HuH-7 (cell line): Measurements from ENCODE around the gene GOLIM4.

Source experiments
- DNase-seq: peaks from one replicate; pipeline ENCODE4 v3.0.0; 2011; ENCODE audit warnings: low spot score

Gene GOLIM4

DNA sequence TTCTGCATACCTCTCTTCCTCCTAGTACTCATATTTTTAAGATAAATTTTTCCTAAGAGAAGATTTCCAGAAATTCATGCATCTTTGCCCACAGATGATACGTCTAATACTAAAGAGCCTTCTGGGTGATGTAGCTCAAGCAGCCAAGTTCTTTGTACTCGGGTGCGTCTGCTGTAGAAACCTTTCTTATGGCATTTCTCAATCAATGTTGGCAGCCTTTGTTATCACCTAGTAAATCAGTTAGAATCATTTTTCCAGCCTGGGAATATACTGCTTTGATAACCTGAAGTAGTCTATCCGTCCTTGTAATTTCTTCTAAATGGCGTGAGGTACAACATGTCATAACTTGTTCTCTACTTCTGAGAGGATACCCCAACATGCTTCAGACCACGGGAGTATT, 104.5 kb downstream of the GOLIM4 start:
- no peak for DNase-seq

DNA sequence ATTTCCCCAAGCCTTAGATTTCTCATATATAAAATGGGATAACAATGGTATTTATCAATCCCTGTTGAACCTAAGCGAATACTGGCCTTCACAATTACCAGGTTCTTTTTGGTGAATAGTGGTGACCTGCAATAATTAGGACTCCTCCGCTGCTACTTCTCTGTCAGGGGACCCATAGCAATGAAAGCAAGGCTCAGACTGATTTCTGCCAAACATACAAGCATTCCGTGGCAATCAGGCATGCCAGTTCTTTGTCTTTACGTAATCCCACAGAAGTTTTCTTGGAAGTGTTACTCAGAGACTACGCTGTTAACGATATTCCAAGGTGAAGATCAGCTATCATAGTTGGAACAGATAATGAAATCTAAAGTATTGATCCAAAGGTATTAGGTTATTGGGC, 105.7 kb downstream of the GOLIM4 start:
- DNase-seq: no peak

DNA sequence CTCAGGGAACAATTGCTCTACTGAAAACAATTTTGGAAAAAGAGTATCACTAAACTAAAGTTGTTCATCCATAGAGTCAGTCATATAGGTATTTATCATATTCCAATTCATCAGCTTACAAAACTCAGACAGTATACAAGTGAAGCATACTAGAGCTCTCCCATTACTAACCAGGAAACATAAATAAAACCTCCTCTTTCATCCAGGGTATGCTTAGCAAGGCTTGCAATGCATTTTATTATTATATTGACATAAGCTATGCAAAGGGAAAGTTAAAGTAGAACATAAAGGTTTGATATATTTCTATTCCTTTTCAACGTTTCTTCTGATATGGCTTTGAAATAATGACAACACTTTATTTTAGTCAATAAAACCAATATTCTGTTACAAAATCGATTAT, 106.7 kb downstream of the GOLIM4 start:
- no peak for DNase-seq

DNA sequence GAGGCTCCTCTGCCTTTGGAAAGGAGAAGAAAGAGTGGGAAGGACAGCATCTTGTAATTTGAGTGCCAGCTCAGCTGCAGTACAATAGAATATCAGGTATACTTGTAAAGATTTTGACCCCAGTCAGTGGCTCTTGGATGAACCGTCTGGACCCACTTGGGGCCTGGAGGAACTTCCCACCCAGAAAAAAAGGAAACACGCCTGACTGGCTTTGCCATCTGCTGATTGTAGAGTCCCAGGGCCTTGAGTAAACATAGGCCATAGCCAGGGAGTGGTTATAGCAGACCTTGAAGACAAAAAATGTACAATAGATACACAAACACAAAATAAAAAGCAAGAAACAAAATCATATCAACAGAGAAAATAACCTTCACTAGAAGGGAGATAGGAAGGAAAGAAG, 112.1 kb downstream of the GOLIM4 start:
- no peak for DNase-seq

DNA sequence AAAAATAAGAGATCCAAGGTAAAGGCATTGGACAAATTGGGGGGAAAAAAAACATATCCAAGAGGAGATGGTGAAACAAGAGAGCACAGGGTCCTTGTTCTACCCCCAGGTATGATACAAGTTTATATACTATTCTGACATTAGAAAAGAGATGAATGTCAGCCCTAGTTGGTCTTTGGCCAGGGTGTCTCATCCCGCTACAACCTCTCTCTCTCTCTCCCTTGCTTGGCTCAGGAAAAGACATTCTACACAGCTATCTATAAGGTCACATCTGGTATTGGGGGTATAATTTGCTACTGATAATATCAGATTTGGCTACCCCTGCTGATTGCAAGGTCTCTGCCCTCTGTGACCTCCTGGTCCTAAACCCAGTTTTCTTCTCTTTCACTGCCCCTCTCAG, 117.2 kb downstream of the GOLIM4 start:
- DNase-seq: no peak

DNA sequence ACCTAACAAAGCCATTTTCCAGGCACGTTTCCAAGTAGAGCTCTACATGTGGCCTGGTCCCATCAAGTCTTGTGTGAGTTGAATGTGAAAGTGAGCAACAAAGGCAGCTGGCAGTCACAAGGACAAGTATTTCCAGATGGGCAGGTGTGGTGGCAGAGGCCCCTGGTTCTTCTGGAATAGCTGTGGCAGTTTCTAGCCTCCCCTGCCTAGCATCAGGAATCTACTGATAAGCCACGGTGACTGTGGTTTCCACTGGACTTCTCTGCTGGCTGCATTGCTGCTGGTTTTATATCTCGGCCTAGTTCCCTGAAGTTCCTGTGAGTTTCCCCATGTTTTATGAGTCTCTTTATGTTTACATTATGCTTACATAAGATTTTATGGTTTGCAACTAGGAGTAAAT, 117.7 kb downstream of the GOLIM4 start:
- no peak for DNase-seq

DNA sequence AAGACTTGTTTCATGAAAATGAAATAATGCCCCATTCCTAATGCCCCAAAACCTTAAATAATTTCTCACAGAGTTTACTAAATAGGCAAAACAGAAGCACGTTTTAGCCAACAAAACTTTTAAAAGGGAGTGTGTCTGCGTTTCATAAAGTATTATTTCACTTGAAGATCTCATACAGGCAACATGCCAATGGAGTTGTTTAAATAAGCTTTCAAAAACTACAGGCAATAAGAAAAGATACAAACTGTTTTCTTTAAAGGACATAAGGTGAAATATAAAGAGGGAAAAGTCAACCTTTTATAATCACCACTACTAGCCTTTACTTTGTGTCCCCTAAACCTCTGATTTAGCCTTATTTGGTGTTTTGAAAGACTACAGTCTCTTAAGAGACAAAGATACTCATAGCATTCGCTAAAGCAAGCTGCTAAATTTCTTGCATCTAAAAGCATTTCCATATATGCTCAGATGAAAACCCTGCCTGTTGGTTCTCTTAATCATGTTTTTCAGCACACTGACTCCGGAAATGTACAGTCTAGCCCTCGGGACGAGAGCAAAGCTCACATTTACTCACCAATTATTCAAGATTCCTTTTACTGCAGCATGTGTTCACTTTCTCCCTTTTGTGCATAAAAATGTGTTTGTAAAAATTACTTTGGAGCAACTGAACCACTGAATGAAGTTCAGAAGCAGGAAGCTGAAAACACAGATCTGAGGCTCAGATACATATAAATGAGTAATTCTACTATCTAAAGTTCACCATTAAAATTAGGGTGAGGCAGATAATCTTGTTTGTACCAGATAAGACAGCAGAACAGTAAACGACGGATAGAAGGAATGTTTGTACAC, 119.0 kb downstream of the GOLIM4 start:
- DNase-seq: no peak

DNA sequence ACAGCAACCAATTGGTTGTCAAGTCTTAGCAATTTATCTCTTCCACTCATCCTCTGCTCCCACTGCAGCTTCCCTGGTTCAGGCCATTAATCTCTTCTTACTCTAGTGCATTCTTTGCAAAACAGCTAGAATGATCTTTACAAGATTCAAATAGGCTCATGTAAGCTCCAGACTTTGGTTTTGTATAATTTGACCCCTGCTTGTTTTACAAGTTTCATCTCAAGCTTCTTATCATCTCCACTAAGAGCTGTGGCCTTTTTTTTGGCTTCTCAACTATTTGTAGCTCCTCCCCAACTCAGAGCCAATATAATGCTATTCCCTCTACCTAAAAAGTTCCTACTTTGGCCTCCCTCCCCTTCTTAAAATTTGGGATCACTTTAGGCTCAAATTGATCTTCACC, 121.8 kb downstream of the GOLIM4 start:
- no peak for DNase-seq

DNA sequence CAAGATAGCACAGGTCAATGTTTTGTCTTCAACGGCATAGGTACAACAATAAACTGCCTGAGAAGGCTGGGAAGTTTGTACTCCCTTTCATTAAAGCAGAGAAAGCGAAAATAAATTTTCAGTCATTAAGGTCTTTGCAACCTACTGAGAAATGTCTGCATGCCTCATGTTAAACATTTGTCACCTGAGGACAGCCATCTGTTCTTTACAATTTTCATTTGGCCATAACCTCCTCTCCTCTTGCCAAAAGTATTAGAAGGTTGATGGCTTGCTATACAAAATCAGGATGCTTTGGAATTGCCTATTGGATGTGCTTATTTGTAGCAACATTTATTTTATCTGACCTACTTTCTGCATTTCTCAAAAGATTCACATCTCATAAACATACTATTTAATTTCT, 122.7 kb downstream of the GOLIM4 start:
- no peak for DNase-seq

DNA sequence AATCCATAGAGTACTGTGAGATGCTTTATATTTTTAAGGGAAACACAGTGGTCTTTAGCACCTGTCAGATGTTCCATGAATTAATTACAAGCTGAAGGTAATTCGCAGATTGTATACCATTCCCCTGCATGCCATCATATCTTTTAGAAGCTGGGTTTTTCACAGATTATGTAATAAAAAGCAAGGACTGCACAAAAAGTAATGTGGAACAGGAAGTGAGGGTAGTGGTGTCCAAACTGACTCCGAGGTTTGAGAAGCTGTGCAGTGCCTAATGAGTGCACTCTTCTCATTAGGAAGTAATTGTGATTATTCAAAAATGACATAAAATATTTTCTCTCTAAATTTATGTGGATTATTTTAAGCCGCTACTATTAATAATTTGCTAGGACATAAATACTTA, 123.2 kb downstream of the GOLIM4 start:
- DNase-seq: no peak

DNA sequence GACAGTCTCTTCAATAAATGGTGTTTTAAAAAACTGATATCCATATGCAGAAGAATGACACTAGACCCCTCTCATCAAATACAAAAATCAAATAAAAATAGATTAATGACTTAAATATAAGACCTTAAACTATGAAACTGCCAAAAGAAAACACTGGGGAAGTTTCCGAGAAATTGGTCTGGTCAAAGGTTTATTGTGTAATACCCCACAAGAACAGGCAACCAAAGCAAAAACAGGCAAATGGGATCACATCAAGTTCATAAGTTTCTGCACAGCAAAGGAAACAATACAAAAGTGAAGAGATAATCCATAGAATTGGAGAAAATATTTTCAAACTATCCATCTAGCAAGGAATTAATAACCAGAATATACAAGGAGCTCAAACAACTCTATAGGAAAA, 126.2 kb downstream of the GOLIM4 start:
- DNase-seq: no peak

DNA sequence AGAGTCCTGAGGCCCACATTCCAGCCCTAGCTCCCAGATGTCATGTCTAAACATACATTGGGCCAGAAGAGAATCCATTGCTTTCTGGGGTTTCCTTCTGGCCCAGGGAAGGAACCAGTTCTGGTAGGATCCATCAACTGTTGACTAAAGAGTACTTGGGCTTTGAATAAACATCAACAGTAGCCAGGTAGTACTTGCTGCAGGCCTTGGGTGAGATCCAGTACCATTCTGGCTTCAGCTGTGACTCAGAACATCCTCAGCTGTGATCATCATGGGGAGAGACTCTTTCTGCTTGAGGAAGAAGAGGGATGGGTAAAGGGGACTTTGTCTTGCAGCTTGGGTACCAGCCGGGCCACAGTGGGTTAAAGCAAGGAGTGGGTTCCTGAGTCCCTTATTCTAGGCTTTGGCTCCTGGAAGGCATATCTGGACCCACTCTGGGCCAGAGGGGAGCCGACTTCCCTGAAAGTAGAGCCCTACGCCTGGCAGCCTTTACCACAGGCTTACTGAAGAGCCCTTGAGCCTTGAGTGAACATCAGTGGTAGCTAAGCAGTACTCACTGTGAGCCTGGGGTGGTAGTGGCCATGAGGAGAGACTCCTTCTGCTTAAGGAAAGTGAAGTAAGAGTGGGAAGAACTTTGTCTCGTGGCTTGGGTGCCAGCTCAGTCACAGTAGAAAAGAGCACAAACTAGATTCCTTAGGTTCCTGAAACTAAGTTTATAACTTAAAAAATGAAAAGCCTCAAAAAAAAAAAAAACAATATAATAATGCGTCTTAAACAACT, 128.3 kb downstream of the GOLIM4 start:
- DNase-seq: no peak
